Loucy (cell line): ENCODE data around the gene MACROH2A1.

ENCODE experiments used
- H2AFZ ChIP-seq: fragments of 200-600 bp; sonication (generic); 2 replicates; pipeline ENCODE4 v1.6.0; 2016; ENCODE audit warnings: antibody characterized with exemption, mild to moderate bottlenecking, low read length, moderate library complexity
- H3F3A ChIP-seq: fragments of 200-600 bp; 2 replicates; pipeline ENCODE4 v1.6.0; 2016; ENCODE audit warnings: antibody characterized with exemption, low read depth, mild to moderate bottlenecking
- H3K27me3 ChIP-seq: fragments of 200-600 bp; sonication (generic); 2 replicates; pipeline ENCODE4 v1.6.1; 2014; ENCODE audit warnings: low read length, mild to moderate bottlenecking; ENCODE audit not compliant: insufficient read depth, poor library complexity, severe bottlenecking
- H3K36me3 ChIP-seq: fragments of 200-600 bp; sonication (generic); 2 replicates; pipeline ENCODE4 v1.6.1; 2016; ENCODE audit warnings: low read length; ENCODE audit not compliant: insufficient read depth
- H3K4me1 ChIP-seq: fragments of 200-600 bp; sonication (generic); 2 replicates; pipeline ENCODE4 v1.5.1; 2014; ENCODE audit warnings: low read length, mild to moderate bottlenecking; ENCODE audit not compliant: insufficient read depth, poor library complexity, severe bottlenecking
- H3K4me2 ChIP-seq: fragments of 200-600 bp; sonication (generic); 2 replicates; pipeline ENCODE4 v1.6.0; 2014; ENCODE audit warnings: antibody characterized with exemption, low read length, low read depth, mild to moderate bottlenecking; ENCODE audit not compliant: poor library complexity, severe bottlenecking
- H3K4me3 ChIP-seq: fragments of 200-600 bp; sonication (generic); 2 replicates; pipeline ENCODE4 v1.5.1; 2014; ENCODE audit warnings: low read length, mild to moderate bottlenecking, mixed read lengths; ENCODE audit not compliant: poor library complexity, severe bottlenecking
- H3K79me2 ChIP-seq: fragments of 200-600 bp; sonication (generic); 2 replicates; pipeline ENCODE4 v1.6.1; 2014; ENCODE audit warnings: low read length; ENCODE audit not compliant: insufficient read depth
- H3K9ac ChIP-seq: fragments of 200-600 bp; sonication (generic); 2 replicates; pipeline ENCODE4 v1.6.0; 2014; ENCODE audit warnings: mild to moderate bottlenecking, low read depth, low read length, moderate library complexity; ENCODE audit not compliant: poor library complexity, severe bottlenecking
- H3K9me2 ChIP-seq: fragments of 200-600 bp; sonication (generic); replicated peaks from 2 replicates; pipeline ENCODE4 v1.6.1; 2016; ENCODE audit warnings: low read depth, low read length, mixed read lengths
- H3K9me3 ChIP-seq: fragments of 200-600 bp; sonication (generic); 2 replicates; pipeline ENCODE4 v1.6.1; 2014; ENCODE audit warnings: mild to moderate bottlenecking, antibody characterized with exemption, low read length, low read depth; ENCODE audit not compliant: insufficient read depth
- H4K20me1 ChIP-seq: fragments of 200-600 bp; sonication (generic); 2 replicates; pipeline ENCODE4 v1.6.0; 2014; ENCODE audit warnings: antibody characterized with exemption, low read length, mild to moderate bottlenecking; ENCODE audit not compliant: insufficient read depth, poor library complexity, severe bottlenecking
- EZH2phosphoT487 ChIP-seq: fragments of 200-600 bp; IDR thresholded peaks from 2 replicates; pipeline ENCODE4 v1.6.1; 2018; ENCODE audit warnings: antibody characterized with exemption, mild to moderate bottlenecking, moderate library complexity, borderline replicate concordance
- TF ChIP-seq, protein P1 (sequence below): fragments of 200-600 bp; sonication (generic); conservative IDR thresholded peaks from 2 replicates; pipeline ENCODE4 v1.5.1; 2014; ENCODE audit warnings: mild to moderate bottlenecking, antibody characterized with exemption, low read length

Gene MACROH2A1

DNA sequence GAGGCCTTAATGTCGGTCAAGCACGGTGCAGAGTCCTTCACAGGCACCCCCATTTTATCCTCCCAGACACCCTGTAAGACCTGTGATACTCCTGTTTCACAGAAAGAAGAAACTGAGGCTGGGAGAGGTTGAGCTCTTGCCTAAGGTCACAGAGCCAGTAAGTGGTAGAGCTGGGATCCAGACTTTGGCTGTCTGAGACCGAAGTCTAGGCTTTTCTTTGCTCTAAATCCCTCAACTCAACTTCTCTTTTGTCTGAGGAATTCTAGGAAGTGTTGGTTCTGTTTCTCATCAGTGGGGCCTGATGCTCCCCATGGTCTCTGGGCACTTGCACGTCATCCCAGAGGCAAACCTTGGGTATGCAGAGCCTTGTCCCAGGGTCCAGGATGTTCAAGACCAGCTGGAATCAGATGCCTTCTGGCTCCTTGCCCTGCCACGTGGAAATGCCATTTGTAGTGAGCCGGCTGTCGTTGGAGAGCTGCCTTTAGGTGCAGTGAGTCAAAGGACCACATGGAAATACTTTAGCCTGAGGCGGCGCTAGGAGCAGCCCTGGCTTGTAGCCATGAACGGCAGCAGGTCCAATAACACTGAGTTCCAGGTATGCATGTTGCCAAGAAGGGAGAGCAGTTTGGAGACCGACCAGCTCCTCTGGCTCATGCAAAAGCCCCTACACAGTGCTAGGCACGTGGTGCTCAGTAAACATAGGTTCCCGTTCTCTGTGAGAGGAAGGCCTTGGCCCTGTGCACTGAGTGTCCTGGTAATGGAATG is 38.9 kb upstream of the MACROH2A1 start:
- H3K79me2 ChIP-seq, result no peaks in the 10 kb centered on the region
- H3K9me2 ChIP-seq, result no peaks in the 10 kb centered on the region
- no peaks in the 10 kb centered on the region for H4K20me1 ChIP-seq
- H3K4me1 ChIP-seq, result peaks cover 41% of the 10 kb centered on the region
- no peak overlapping the region for H3K9ac ChIP-seq
- H3K36me3 ChIP-seq, result no peaks in the 10 kb centered on the region
- TF ChIP-seq EZH2phosphoT487, result no peak
- TF ChIP-seq, protein P1, sequence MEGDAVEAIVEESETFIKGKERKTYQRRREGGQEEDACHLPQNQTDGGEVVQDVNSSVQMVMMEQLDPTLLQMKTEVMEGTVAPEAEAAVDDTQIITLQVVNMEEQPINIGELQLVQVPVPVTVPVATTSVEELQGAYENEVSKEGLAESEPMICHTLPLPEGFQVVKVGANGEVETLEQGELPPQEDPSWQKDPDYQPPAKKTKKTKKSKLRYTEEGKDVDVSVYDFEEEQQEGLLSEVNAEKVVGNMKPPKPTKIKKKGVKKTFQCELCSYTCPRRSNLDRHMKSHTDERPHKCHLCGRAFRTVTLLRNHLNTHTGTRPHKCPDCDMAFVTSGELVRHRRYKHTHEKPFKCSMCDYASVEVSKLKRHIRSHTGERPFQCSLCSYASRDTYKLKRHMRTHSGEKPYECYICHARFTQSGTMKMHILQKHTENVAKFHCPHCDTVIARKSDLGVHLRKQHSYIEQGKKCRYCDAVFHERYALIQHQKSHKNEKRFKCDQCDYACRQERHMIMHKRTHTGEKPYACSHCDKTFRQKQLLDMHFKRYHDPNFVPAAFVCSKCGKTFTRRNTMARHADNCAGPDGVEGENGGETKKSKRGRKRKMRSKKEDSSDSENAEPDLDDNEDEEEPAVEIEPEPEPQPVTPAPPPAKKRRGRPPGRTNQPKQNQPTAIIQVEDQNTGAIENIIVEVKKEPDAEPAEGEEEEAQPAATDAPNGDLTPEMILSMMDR, result no peak
- no peak overlapping the region for H2AFZ ChIP-seq
- H3K4me3 ChIP-seq, result no peak overlapping the region
- H3K9me3 ChIP-seq, result no peaks in the 10 kb centered on the region
- H3F3A ChIP-seq, result no peaks in the 10 kb centered on the region
- H3K27me3 ChIP-seq, result no peaks in the 10 kb centered on the region
- H3K4me2 ChIP-seq, result no peak overlapping the region

GRCh38 chr5:135437422-135437795 is 38.4 kb upstream of the MACROH2A1 start:
- Histone ChIP-seq H3K4me1 (peaks cover 41% of the 10 kb centered on the region), H3K36me3 (no peaks in the 10 kb centered on the region), H3K79me2 (no peaks in the 10 kb centered on the region), H3K4me3 (no peak overlapping the region), H3K9me2 (no peaks in the 10 kb centered on the region), H3K27me3 (no peaks in the 10 kb centered on the region), H3K9me3 (no peaks in the 10 kb centered on the region), H3K9ac (no peak overlapping the region), H3F3A (no peaks in the 10 kb centered on the region), H4K20me1 (no peaks in the 10 kb centered on the region), H3K4me2 (no peak overlapping the region), H2AFZ (no peak overlapping the region)
- no peak for TF ChIP-seq EZH2phosphoT487
- TF ChIP-seq, protein P1, result no peak

GRCh38 chr5:135436951-135437418 is 38.0 kb upstream of the MACROH2A1 start:
- no peak overlapping the region for H2AFZ ChIP-seq

More at GRCh38 chr5:135436951-135437418, 38.0 kb upstream of the MACROH2A1 start:
- H3K9me3 ChIP-seq, result no peaks in the 10 kb centered on the region
- TF ChIP-seq, protein P1, result no peak
- TF ChIP-seq EZH2phosphoT487, result no peak
- no peaks in the 10 kb centered on the region for H4K20me1 ChIP-seq
- H3K79me2 ChIP-seq, result no peaks in the 10 kb centered on the region
- H3F3A ChIP-seq, result no peaks in the 10 kb centered on the region
- H3K4me3 ChIP-seq, result no peak overlapping the region
- H3K36me3 ChIP-seq, result no peaks in the 10 kb centered on the region
- no peak overlapping the region for H3K9ac ChIP-seq
- no peaks in the 10 kb centered on the region for H3K9me2 ChIP-seq
- no peak overlapping the region for H3K4me2 ChIP-seq
- H3K4me1 ChIP-seq, result peaks cover 39% of the 10 kb centered on the region
- H3K27me3 ChIP-seq, result no peaks in the 10 kb centered on the region
